HepG2 (cell line): Measurements from ENCODE around the gene UBXN1. TPM values are rescaled to one million over a fixed set of nuclear protein-coding genes. Genes with fewer than 3 reads are reported as not detected.

Experiments used
- ATF7 ChIP-seq, 2 experiments: fragments of 450-650 bp in 1 of 2; sonication (generic) in 1 of 2; formaldehyde crosslinking in 1 of 2; IDR thresholded peaks; 2 replicates each; pipeline versions ENCODE4 v1.4.0 to v1.6.1; 2016 to 2020; ENCODE audit warnings: antibody characterized with exemption in 1 of 2, mild to moderate bottlenecking in 1 of 2, missing genetic modification reagents in 1 of 2
- DNMT1 ChIP-seq: sonication (generic); formaldehyde crosslinking; IDR thresholded peaks from 2 replicates; pipeline ENCODE4 v1.5.1; 2020; ENCODE audit warnings: mild to moderate bottlenecking, missing genetic modification reagents
- GABPB1 ChIP-seq: IDR thresholded peaks from 2 replicates; pipeline ENCODE4 v1.6.1; 2016; ENCODE audit warnings: mild to moderate bottlenecking, missing genetic modification reagents, moderate library complexity, missing compliant biosample characterization
- GTF2F1 ChIP-seq: fragments of 150-350 bp; IDR thresholded peaks from 2 replicates; pipeline ENCODE4 v1.6.1; 2014; ENCODE audit warnings: low read length
- MBNL3 ChIP-seq: fragments of 250-450 bp; sonication (Bioruptor Pico); conservative IDR thresholded peaks from 2 replicates; pipeline ENCODE4 v1.8.0; 2022; ENCODE audit warnings: mild to moderate bottlenecking, inconsistent platforms
- MEIS2 ChIP-seq: sonication (generic); formaldehyde crosslinking; IDR thresholded peaks from 2 replicates; pipeline ENCODE4 v1.9.0; 2021; ENCODE audit warnings: mild to moderate bottlenecking, missing genetic modification reagents
- MTA3 ChIP-seq: sonication (generic); formaldehyde crosslinking; IDR thresholded peaks from 2 replicates; pipeline ENCODE4 v1.4.0; 2020; ENCODE audit warnings: missing genetic modification reagents
- NAIF1 ChIP-seq: sonication (generic); formaldehyde crosslinking; IDR thresholded peaks from 2 replicates; pipeline ENCODE4 v1.5.0; 2020; ENCODE audit warnings: mild to moderate bottlenecking, missing genetic modification reagents, borderline replicate concordance
- NKX3-1 ChIP-seq: sonication (generic); formaldehyde crosslinking; IDR thresholded peaks from 2 replicates; pipeline ENCODE4 v1.5.0; 2020; ENCODE audit warnings: missing genetic modification reagents
- PHF5A ChIP-seq: IDR thresholded peaks from one replicate; pipeline ENCODE4 v1.6.1; 2018; ENCODE audit warnings: low read depth, missing genetic modification reagents; ENCODE audit not compliant: unreplicated experiment
- ZHX2 ChIP-seq, 2 experiments: sonication (generic) in 1 of 2; formaldehyde crosslinking in 1 of 2; IDR thresholded peaks; 2 replicates each; pipeline versions ENCODE4 v1.6.1 to v1.9.0; 2014 to 2022; ENCODE audit warnings: antibody characterized with exemption in 1 of 2, borderline replicate concordance in 1 of 2, inconsistent platforms in 1 of 2, low read depth in 1 of 2, missing genetic modification reagents in 1 of 2
- ZNF101 ChIP-seq: sonication (generic); formaldehyde crosslinking; IDR thresholded peaks from 2 replicates; pipeline ENCODE4 v1.4.0; 2020; ENCODE audit warnings: mild to moderate bottlenecking, low read depth, missing genetic modification reagents, borderline replicate concordance
- ZNF160 ChIP-seq: sonication (generic); formaldehyde crosslinking; IDR thresholded peaks from 2 replicates; pipeline ENCODE4 v1.8.0; 2022; ENCODE audit warnings: mild to moderate bottlenecking, inconsistent platforms, missing genetic modification reagents
- ZNF446 ChIP-seq: sonication (generic); formaldehyde crosslinking; IDR thresholded peaks from 2 replicates; pipeline ENCODE4 v1.5.0; 2020; ENCODE audit warnings: mild to moderate bottlenecking, missing genetic modification reagents
- ZNF512 ChIP-seq: sonication (generic); formaldehyde crosslinking; IDR thresholded peaks from 2 replicates; pipeline ENCODE4 v1.4.0; 2020; ENCODE audit warnings: mild to moderate bottlenecking, missing genetic modification reagents
- ZNF552 ChIP-seq: sonication (generic); formaldehyde crosslinking; IDR thresholded peaks from 2 replicates; pipeline ENCODE4 v1.9.0; 2022; ENCODE audit warnings: missing genetic modification reagents, mild to moderate bottlenecking, borderline replicate concordance
- ZNF619 ChIP-seq: sonication (generic); formaldehyde crosslinking; IDR thresholded peaks from 2 replicates; pipeline ENCODE4 v1.4.0; 2020; ENCODE audit warnings: mild to moderate bottlenecking, missing genetic modification reagents
- polyA plus RNA-seq, 8 experiments: library from polyadenylated mRNA; depleted of rRNA in 3 of 8; stranded (reverse) in 7 of 8; unstranded in 1 of 8; fragments of >200 nt; fragmentation: Illumina TruSeq in 4 of 8; extraction: Trizol in 4 of 8; gene quantifications; 2 replicates each; pipeline versions ENCODE4 v1.2.1 to v1.2.3, GENCODE V29; 2011 to 2016; ENCODE audit warnings: low read depth in 4 of 8, missing spikeins in 1 of 8, mixed read lengths in 1 of 8; ENCODE audit not compliant: insufficient read depth in 1 of 8
- total RNA-seq, 5 experiments: library from RNA; depleted of rRNA; stranded (reverse); fragments of >200 nt; fragmentation: Illumina TruSeq; extraction: Trizol; gene quantifications; 2 replicates each; pipeline ENCODE4 v1.2.3, GENCODE V29; 2016; ENCODE audit warnings: low read depth in 1 of 5
- TF ChIP-seq, protein P1 (sequence below): sonication (generic); formaldehyde crosslinking; IDR thresholded peaks from 2 replicates; pipeline ENCODE4 v1.8.0; 2022; ENCODE audit warnings: mild to moderate bottlenecking, missing genetic modification reagents, borderline replicate concordance
- TF ChIP-seq, protein P2 (sequence below): sonication (generic); formaldehyde crosslinking; IDR thresholded peaks from 2 replicates; pipeline ENCODE4 v1.5.0; 2020; ENCODE audit warnings: mild to moderate bottlenecking, low read depth, missing genetic modification reagents, borderline replicate concordance

Gene UBXN1
- total and polyA plus RNA-seq, 2 of the 13 experiments (the other 11 are each of a cell fraction or from before 2014, with no cell fraction given): 47.5 to 52.4 TPM

- TF ChIP-seq, protein P1, sequence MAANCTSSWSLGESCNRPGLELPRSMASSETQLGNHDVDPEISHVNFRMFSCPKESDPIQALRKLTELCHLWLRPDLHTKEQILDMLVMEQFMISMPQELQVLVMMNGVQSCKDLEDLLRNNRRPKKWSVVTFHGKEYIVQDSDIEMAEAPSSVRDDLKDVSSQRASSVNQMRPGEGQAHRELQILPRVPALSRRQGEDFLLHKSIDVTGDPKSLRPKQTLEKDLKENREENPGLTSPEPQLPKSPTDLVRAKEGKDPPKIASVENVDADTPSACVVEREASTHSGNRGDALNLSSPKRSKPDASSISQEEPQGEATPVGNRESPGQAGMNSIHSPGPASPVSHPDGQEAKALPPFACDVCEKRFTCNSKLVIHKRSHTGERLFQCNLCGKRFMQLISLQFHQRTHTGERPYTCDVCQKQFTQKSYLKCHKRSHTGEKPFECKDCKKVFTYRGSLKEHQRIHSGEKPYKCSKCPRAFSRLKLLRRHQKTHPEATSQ (CRISPR knock-in tag): peak; percentile 56; the same call in 1 of the 2 replicates
- TF ChIP-seq ZNF446 (CRISPR knock-in tag): peak; percentile 83; the same call in 1 of the 2 replicates
- no peak for TF ChIP-seq ZNF552
- no peak for TF ChIP-seq MTA3 (CRISPR knock-in tag)
- TF ChIP-seq PHF5A (CRISPR knock-in tag): no peak
- no peak for TF ChIP-seq ATF7 (IDR thresholded peaks at IDR 0.05)
- TF ChIP-seq ATF7 (CRISPR knock-in tag; IDR thresholded peaks at IDR 0.05): no peak
- peak; percentile 92 for TF ChIP-seq GABPB1 (CRISPR knock-in tag)
- no peak; the same call in 1 of the 2 replicates for TF ChIP-seq ZNF619 (CRISPR knock-in tag)
- TF ChIP-seq DNMT1 (CRISPR knock-in tag): peak; percentile 61
- TF ChIP-seq ZNF160 (CRISPR knock-in tag): no peak; the same call in 1 of the 2 replicates
- TF ChIP-seq NKX3-1 (CRISPR knock-in tag): no peak; the same call in 1 of the 2 replicates
- TF ChIP-seq, protein P2, sequence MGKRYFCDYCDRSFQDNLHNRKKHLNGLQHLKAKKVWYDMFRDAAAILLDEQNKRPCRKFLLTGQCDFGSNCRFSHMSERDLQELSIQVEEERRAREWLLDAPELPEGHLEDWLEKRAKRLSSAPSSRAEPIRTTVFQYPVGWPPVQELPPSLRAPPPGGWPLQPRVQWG (CRISPR knock-in tag): no peak
- TF ChIP-seq ZNF512 (CRISPR knock-in tag): 0 out of 2 replicates have a peak, but pooled peaks have one; percentile 36
- TF ChIP-seq MBNL3: no peak
- no peak for TF ChIP-seq ZHX2 (IDR thresholded peaks at IDR 0.05; ENCODE audit: low read depth)
- no peak for TF ChIP-seq ZHX2 (CRISPR knock-in tag; IDR thresholded peaks at IDR 0.05; ENCODE audit: borderline replicate concordance)
- peak; percentile 99 for TF ChIP-seq NAIF1
- no peak for TF ChIP-seq ZNF101 (CRISPR knock-in tag)
- TF ChIP-seq MEIS2: no peak; the same call in 1 of the 2 replicates
- no peak for TF ChIP-seq GTF2F1
These were observed 7.1 kb downstream of the UBXN1 start, which contains the start of the genes LBHD1 and UQCC3 (continued) for GRCh38 chr11:62671608-62672389.
